ENCODE measurements around the gene CDYL.

CDYL gene

DNA sequence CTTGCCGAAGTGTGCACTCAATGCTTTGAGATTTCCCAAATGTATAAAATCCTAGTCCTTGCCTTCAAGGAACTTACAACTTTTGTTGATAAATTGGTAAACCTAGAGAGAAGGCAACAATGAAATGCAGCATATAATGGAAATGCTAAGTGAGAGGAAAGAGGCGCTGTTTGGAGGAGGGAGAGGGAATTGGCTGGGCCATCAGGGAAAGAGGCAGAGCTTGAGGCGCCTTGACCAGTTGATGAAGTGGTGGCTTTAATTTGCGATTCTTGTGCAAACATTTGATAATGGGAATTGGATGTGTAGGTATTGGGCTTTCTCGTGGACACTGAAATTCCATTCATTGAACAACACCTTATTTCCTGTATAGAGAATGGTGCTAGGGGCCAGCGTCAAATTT is 1.9 kb upstream of the CDYL start:
- no peak for DNase-seq (ENCODE audit: low spot score)

DNA sequence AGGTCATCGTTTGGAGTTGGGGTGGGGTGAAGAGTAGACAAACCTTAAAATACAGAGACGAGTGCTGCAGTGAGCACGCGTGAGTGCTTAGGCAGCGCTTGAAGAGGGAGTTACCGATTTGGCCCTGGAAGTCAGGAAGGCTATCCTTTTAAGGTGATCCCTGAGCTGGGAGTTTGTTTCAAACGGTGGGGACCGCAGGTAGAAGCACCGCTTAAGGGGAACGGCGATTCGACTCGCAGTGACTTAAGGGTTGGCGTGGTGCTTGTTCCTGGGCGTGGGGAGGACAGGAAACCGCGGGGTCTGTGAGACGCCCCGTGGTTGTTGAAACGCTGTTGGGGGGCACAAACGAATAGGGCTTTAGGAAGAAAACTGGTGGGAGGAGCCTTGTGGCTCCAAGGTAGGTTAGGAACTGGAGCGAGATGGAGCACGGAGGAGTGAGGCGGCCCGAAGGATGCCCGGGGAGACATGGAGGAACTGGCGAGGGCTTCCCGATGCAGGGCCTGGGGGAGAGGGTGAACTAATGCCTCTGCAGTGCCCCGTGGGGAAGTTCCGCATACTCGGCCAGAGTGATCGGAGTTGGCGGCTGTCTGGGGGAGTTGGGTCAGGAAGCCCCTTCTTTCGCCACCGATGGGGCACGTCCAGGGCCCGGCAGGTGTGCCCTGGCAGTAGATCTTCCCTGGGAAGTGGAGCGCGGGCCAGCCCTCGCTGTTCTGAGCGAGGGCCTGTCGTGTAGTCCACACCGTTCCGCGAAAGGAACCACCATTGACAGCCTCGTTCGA is 1.3 kb upstream of the CDYL start:
- peak; percentile 39 for DNase-seq (ENCODE audit: low spot score)

GRCh38 chr6:4775494-4776130 is 592 bp upstream of the CDYL start:
- peak; percentile 89 for DNase-seq (ENCODE audit: low spot score)

DNA sequence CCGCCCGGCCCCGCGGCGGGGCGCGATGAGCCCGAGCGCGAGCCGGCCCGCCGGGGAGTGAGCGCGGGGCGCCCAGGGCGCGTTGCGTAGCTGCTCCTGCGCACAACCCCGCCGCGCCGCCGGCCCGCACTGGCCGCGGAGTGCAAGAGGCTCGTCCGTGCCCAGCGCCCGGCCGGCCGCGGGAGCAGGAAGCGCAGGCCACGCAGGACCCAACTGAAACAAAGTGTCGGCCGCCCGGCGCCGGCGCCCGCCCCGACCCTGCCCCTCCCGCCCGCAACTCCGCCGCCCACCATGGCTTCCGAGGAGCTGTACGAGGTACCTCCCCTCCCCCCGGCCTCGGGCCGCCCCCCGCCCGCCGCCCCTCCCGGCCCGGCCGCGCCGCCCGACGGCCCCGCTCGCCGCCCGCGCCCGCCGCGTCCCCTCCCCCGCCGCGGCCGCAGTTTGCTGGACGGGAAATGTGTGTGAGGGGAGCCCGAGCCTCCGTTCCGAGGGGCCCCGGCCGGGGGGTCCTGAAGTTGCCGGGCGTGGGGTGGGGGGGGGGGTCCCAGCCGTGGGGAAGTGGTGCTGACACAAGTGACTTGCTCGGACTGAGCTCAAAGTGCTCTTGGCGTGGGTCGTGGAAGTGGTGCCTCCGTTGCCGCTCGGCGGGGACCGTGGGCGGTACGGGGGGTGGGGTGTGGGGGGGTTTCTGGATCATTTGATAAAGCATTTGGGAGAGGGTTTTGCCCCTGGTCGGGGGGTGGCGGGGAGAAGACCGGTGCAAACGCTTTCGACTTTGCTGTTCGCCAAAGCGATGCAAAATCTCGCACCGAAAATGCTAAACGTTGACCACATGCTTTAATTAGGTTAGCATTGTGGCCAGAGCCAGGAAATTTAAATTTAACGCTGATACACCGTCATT is 539 bp downstream of the CDYL start:
- DNase-seq (ENCODE audit: low spot score): peak; percentile 46

- DNase-seq (ENCODE audit: low spot score): no peak
Measured at GRCh38 chr6:4777394-4777935, 1.3 kb downstream of the CDYL start.

- no peak for DNase-seq (ENCODE audit: low spot score)
Measured at GRCh38 chr6:4778086-4778485, 1.9 kb downstream of the CDYL start.

DNA sequence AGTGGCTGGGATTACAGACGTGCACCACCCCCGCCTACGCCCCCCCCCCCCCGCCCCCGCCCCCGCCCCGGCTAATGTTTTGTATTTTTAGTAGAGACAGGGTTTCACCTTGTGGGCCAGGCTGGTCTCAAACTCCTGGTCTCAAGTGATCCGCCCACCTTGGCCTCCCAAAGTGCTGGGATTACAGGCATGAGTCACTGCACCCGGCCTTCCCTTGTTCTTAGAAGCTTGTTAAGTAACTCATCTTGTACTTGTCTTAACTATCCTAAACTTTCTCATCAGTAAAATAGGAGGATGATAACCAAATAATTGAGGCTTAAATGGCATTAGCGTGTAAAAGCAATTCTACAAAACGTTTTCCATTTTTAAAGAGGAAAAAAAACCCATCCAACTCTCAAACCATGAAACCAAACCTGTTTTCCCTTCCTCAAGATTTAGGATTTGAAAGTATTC is 4.2 kb downstream of the CDYL start:
- no peak for DNase-seq (ENCODE audit: low spot score)

- no peak for DNase-seq (ENCODE audit: low spot score)
Measured at GRCh38 chr6:4781426-4781825, 5.2 kb downstream of the CDYL start.

- DNase-seq (ENCODE audit: low spot score): no peak
Measured at GRCh38 chr6:4781967-4782575, 5.9 kb downstream of the CDYL start.

GRCh38 chr6:4786996-4787395 is 10.8 kb downstream of the CDYL start:
- no peak for DNase-seq (ENCODE audit: low spot score)

GRCh38 chr6:4788482-4788881 is 12.3 kb downstream of the CDYL start:
- DNase-seq (ENCODE audit: low spot score): no peak

- DNase-seq (ENCODE audit: low spot score): no peak
Measured at GRCh38 chr6:4788953-4789584, 12.9 kb downstream of the CDYL start.

DNA sequence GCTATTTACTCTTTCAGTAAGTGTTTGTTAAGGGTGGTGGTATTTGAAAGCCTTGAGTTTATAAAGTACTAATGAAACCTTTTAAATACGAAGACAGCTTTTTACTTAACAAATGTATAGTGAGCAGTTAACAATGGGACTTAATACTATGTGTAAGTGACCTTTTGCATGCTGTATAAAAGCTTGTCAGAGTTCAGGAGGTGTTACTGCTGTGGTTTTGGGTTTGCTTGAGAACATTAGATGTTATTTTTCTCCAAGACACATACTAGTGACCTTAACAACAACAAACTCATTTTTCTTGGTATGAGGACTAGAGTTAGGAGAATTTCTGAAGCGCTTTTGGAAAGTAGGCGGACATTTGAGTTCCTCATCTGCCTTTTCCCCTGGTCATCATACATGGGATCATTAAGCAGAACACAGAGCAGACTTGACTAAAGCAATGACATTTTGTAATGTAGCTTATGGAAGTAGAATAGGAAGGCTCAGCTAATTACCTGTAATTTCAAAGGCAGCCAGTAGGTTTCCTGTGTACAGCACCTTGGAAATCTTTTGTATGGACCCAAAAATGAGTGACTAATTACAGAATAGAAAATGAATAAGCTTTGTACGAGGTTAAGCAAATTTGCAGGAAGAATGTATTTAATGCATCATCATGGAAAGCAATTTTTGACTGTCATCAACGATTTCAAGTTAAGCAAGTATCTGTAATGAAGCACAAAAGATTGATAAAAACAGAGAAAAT is 14.1 kb downstream of the CDYL start:
- DNase-seq (ENCODE audit: low spot score): no peak

DNA sequence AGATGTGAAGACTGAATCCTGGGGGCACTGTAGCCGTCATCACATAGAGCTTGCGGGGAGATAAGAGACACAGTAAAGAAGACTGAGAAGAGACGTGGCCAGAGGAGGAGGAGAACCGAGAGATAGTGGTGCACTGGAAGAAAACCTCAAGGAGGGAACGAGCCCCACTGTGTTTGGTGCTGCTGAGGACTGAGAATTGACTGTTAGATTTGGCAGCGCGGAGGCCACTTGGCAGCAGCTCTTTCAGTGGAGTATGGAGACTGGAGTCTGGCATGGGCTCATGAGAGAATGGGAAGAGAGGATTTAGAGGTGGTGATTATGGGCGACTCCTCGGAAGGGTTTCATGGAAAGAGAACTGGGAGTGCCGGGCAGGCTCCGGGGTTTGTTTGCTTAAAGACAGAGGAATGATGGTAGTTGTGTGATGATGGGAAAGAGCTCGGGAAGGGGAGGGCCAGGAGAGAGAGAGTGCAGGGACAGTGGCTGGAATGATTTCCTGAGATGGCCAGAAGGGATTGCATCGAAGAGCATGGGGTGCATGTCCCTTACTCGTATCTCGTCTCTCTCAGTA is 18.0 kb downstream of the CDYL start:
- no peak for DNase-seq (ENCODE audit: low spot score)

DNA sequence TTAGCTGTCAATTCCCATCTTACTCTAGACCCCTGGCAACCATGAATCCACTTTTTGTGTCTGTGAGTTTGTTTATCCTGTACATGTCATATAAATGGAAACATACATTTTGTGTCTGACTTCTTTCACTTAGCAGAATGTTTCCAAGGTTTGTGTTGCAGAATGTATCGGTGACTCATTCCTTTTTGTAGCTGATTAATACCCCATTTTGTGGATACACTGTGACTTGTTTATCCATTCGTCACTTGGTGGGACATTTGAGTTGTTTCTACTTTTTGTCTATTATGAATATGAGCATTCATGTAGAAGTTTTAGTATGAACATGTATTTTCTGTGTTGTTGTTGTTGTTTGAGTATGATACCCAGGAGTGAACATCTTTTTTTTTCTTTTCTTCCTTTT is 21.4 kb downstream of the CDYL start:
- no peak for DNase-seq (ENCODE audit: low spot score)

- DNase-seq (ENCODE audit: low spot score): no peak
Measured at GRCh38 chr6:4799912-4800311, 23.7 kb downstream of the CDYL start.

DNA sequence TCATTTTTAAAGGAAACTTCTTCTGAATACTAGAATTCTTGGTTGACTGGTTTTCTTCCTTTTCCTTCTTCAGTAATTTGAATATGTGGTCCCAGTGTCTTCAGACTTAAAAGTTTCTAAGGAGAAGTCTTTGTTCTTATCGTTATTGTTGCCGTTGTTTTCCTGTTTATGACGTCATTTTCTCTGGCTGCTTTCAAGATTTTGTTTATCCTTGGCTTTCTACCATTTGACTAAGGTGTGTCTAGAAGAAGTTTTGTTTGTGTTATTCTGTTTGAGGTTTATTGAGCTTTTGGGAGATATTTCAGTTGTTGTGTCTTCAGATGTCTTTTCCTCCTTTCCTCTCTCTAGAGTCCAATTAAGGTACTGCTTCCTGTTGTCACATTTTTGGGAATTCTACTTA is 24.5 kb downstream of the CDYL start:
- DNase-seq (ENCODE audit: low spot score): no peak

DNA sequence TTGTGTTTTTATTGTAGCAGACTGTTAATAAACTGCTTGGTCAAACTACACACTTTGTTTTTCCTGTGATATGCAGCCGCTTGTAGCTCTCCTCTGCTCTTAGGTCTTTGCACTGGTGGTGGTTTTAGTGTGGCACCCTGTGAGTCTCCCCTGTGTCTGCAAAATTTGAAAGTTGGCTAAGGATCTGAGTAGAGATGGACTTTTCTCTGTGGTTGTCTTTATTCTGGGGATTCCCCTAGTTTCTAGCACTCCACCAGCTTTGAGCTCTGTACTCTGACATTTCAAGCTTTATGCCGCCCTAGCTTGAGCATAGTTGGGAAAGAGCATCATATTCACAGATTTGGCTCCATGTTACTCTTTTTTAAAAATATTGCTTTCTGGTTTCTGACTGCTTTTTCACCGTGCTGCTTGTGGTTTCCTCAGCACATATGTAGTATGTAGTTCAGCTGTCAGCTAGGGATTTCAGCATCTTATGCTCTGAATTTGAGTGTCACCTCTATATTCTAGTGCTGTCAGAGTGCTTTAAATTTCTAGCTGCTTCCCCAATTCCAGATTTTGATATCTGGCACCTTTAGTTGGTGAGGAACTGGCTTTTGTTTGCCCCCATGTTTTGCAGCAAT is 25.4 kb downstream of the CDYL start:
- DNase-seq (ENCODE audit: low spot score): no peak

GRCh38 chr6:4802312-4802935 is 26.2 kb downstream of the CDYL start:
- no peak for DNase-seq (ENCODE audit: low spot score)

DNA sequence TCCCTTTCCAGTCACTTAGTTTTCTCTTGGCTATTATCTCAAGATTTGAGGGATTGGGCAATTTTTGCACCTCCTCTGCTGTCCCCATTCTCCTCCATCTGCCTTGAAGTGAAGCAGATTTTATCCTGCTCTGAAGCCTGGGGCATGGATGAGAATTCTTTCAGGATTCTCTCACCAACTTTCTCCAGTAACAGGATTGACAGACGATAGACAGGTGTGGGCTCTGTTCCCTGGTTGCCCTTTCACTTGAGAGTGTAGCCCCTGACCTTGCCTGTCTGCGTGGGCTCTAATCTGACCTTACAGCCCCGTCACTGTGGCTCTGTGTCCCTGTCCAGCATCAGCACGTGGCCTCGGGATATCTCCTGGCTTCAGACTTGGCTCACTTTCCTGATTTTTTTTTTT is 27.1 kb downstream of the CDYL start:
- no peak for DNase-seq (ENCODE audit: low spot score)

All from GM03348 (cell line).